Measurements from ENCODE around the gene ARMC7.
"Not testable (repeated sequence)": the region's sequence is repeated elsewhere in the genome, so short reads cannot be mapped to it uniquely, and the experiment has no call there.

Gene ARMC7

DNA sequence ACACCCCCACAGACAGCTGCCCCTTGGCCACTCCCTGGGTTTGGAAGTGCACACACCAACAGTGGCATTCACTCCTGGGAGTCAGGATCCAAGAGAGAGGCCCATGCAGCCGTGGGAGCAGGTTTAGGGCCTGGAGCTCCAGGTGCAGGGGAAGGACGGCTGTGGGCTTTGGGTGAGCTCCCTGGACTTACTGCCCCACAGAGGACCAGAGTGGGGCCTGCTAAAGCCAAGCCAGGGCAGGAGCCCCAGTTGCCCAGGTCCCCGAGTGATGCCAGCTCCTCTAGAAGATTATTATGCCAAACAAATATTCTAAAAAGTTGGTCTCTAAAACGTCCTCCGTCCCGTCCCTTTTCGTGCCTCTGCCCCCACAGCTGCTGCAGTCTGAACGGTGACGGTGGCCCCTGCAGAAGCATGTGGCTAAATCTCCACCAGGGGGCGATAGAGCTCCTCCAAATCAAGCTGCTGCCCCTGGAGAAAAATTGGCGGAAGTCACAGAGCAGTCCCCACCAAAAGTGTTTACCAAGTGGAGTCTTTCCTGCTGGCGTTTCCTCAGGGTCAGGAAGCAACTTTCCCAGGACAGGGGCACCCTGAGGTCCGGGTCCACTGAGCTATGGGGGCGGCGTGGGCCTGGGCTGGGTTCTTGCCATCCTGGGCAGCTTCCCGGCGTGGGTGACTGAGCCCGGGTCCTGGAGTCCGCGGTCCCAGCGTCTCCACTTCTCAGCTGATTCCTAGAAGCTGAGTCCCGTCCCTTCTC, 4.2 kb downstream of the ARMC7 start:
- peak; percentile 74 to 86 (median 80) for DNase-seq
- H3K36me3 ChIP-seq (ENCODE audit: control insufficient read depth, insufficient read depth, low read length) = no peaks in the 10 kb centered on the region
- H3K4me3 ChIP-seq (ENCODE audit: insufficient read depth, low read depth, low read length, poor library complexity, severe bottlenecking) = peak overlapping the region; percentile 53
- H3K27ac ChIP-seq (ENCODE audit: insufficient read depth, low read length, poor library complexity, severe bottlenecking) = peak overlapping the region; percentile 45
- peaks cover 18% of the 10 kb centered on the region for H3K4me1 ChIP-seq (ENCODE audit: control insufficient read depth, insufficient read depth, low read length, poor library complexity, severe bottlenecking)
- H3K9me3 ChIP-seq (ENCODE audit: control insufficient read depth, low read length) = no peaks in the 10 kb centered on the region
- H3K27me3 ChIP-seq (replicated peaks; ENCODE audit: control insufficient read depth, insufficient read depth, low read length, poor library complexity, severe bottlenecking) = no peaks in the 10 kb centered on the region

DNA sequence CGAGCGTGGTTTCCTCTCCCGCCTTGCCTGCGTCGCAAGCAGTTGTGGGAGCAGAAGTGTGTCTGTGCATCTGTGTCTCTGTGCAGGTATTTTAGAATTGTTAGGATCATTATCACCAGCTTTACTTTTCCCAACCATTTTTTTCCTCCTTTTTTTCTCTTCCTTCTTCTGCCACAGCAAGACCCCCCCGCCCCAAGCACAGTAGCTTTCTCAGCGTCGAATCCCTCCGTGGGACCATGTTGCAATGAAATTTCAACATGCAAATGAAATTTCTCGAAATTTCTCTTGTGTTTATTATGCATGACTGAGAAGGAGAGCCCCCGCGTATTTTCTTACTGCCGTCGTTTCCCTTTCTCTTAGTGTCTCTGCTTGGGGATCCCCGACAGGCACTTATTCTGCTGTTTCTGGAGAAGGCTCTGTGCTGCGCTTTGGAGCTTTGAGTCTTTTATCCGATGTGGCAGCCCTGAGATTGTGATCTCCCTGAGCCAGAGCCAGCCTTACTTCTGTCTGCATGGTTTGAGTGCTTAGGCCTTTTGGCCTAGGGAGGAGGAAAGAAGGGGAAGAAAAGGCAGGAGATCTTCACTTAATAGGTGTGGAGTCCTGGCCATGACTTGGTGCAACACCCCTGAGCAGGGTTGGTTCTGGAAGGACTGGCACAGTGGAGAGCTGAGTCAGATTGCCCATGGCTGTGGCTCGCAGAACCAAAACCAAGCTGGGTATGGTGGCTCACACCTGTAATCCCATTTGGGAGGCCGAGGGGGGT, 5.0 kb downstream of the ARMC7 start:
- Histone ChIP-seq H3K4me1 (ENCODE audit: control insufficient read depth, insufficient read depth, low read length, poor library complexity, severe bottlenecking) (peaks cover 18% of the 10 kb centered on the region), H3K27me3 (replicated peaks; ENCODE audit: control insufficient read depth, insufficient read depth, low read length, poor library complexity, severe bottlenecking) (no peaks in the 10 kb centered on the region), H3K4me3 (ENCODE audit: insufficient read depth, low read depth, low read length, poor library complexity, severe bottlenecking) (peak overlapping the region; percentile 53), H3K27ac (ENCODE audit: insufficient read depth, low read length, poor library complexity, severe bottlenecking) (peak overlapping the region; percentile 45), H3K36me3 (ENCODE audit: control insufficient read depth, insufficient read depth, low read length) (no peaks in the 10 kb centered on the region), H3K9me3 (ENCODE audit: control insufficient read depth, low read length) (no peaks in the 10 kb centered on the region)
- no peak for DNase-seq

DNA sequence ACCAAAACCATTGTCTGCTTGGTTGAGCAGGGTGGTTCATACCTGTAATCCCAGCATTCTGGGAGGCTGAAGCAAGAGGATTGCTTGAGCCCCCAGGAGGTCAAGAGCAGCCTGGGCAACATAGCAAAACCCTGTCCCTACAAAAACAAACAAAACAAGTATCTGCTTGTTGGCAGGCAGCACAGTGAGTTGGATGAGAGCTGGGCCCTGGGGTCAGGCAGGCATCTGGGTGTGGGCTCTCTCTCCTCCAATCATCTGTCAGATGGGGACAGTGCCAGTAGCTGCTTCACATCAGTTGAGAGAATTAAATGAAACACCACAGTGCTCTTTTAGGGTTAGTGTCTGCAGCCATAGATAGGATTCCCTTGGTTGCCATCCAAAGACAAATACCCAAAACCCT, 5.8 kb downstream of the ARMC7 start:
- Histone ChIP-seq H3K9me3 (ENCODE audit: control insufficient read depth, low read length) (no peaks in the 10 kb centered on the region), H3K4me3 (ENCODE audit: insufficient read depth, low read depth, low read length, poor library complexity, severe bottlenecking) (no peak overlapping the region), H3K36me3 (ENCODE audit: control insufficient read depth, insufficient read depth, low read length) (peaks cover 2% of the 10 kb centered on the region), H3K4me1 (ENCODE audit: control insufficient read depth, insufficient read depth, low read length, poor library complexity, severe bottlenecking) (peaks cover 14% of the 10 kb centered on the region), H3K27ac (ENCODE audit: insufficient read depth, low read length, poor library complexity, severe bottlenecking) (no peak overlapping the region), H3K27me3 (replicated peaks; ENCODE audit: control insufficient read depth, insufficient read depth, low read length, poor library complexity, severe bottlenecking) (no peaks in the 10 kb centered on the region)
- DNase-seq = no peak

DNA sequence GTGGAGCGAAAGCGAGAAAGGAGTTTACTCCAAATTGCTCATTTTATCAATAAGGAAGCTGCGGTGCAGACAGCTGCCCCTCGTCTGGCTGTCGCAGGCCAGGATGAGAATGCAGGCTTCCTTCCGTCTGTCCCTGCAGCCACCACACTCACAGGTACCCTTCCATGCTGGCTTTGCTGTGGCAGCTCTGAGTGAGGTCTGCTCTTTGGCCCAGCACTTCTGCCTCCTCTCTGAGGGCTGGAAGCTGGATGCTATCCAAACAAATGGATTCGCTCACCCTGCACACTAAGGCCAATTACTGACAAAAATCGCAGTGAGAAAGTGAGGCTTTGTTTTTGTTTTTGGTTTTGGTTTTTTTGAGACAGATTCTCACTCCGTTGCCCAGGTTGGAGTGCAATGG, 7.0 kb downstream of the ARMC7 start:
- Histone ChIP-seq H3K9me3 (ENCODE audit: control insufficient read depth, low read length) (no peaks in the 10 kb centered on the region), H3K4me1 (ENCODE audit: control insufficient read depth, insufficient read depth, low read length, poor library complexity, severe bottlenecking) (peaks cover 5% of the 10 kb centered on the region), H3K27me3 (replicated peaks; ENCODE audit: control insufficient read depth, insufficient read depth, low read length, poor library complexity, severe bottlenecking) (no peaks in the 10 kb centered on the region), H3K27ac (ENCODE audit: insufficient read depth, low read length, poor library complexity, severe bottlenecking) (no peak overlapping the region), H3K36me3 (ENCODE audit: control insufficient read depth, insufficient read depth, low read length) (peaks cover 6% of the 10 kb centered on the region), H3K4me3 (ENCODE audit: insufficient read depth, low read depth, low read length, poor library complexity, severe bottlenecking) (no peak overlapping the region)
- DNase-seq = no peak

DNA sequence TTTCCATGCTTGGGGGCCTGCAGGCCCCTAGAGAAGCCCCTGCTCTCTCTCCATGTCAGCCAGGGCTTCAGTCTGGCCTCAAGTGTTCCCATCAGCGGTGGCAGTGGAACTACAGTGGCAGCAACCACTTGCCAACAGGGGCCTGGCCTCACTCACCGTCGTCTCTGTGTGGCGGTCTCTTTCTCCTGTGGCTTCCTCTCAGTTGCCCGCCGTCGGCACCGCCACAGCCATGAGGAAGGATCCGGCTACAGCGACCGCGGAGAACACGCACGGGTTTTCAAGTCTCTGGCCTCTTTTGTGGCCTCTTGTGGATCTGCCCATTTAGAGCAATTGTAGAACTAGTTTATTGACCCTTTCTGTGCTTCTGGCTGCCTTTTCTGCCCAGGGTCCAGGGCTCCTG, 8.5 kb downstream of the ARMC7 start:
- Histone ChIP-seq H3K9me3 (ENCODE audit: control insufficient read depth, low read length) (no peaks in the 10 kb centered on the region), H3K27ac (ENCODE audit: insufficient read depth, low read length, poor library complexity, severe bottlenecking) (no peak overlapping the region), H3K4me1 (ENCODE audit: control insufficient read depth, insufficient read depth, low read length, poor library complexity, severe bottlenecking) (peaks cover 5% of the 10 kb centered on the region), H3K36me3 (ENCODE audit: control insufficient read depth, insufficient read depth, low read length) (peaks cover 6% of the 10 kb centered on the region), H3K4me3 (ENCODE audit: insufficient read depth, low read depth, low read length, poor library complexity, severe bottlenecking) (no peak overlapping the region), H3K27me3 (replicated peaks; ENCODE audit: control insufficient read depth, insufficient read depth, low read length, poor library complexity, severe bottlenecking) (no peaks in the 10 kb centered on the region)
- DNase-seq = no peak

DNA sequence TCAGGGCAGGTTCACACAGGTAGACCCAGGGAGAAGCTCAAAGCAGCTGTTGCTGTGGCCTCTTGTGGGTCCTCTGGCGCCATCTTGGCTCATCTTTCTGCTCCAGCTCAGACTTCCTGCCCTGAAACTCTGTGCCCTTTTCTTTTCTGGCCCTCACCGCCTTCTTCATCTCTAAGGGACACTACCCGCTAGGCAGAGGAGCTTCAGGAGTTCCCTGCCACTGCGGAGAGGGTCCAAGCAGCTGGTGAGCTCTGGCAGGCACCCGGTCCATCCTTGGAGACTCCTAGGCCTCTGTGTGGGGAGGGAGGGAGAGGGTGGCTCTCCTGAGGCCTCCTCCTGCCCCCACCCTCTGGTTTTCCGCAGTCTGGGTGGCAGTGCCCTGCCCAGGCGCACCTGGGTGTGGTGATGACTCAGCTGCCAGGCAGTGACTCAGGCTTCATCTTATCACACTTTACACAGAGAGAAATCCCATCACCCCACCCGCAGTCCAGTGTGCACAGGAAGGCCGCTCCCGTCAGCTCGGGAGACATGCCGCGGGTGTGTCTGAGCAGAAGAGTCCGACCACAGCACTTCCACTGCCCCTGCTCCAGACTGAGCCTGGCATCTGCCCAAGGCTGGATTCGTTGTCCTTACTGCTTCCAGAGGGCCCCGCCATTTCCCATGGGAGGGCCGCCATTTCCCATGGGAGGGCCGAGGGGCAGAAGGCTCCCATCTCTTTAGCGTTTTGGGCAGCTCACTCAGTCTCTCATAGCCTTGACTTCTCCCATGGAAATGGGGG, 14.5 kb downstream of the ARMC7 start:
- Histone ChIP-seq H3K9me3 (ENCODE audit: control insufficient read depth, low read length) (no peaks in the 10 kb centered on the region), H3K27ac (ENCODE audit: insufficient read depth, low read length, poor library complexity, severe bottlenecking) (peak overlapping the region; percentile 37), H3K36me3 (ENCODE audit: control insufficient read depth, insufficient read depth, low read length) (peaks cover 6% of the 10 kb centered on the region), H3K4me1 (ENCODE audit: control insufficient read depth, insufficient read depth, low read length, poor library complexity, severe bottlenecking) (peaks cover 26% of the 10 kb centered on the region), H3K4me3 (ENCODE audit: insufficient read depth, low read depth, low read length, poor library complexity, severe bottlenecking) (no peak overlapping the region), H3K27me3 (replicated peaks; ENCODE audit: control insufficient read depth, insufficient read depth, low read length, poor library complexity, severe bottlenecking) (no peaks in the 10 kb centered on the region)
- DNase-seq = peak; percentile 30 to 52 (median 48)

DNA sequence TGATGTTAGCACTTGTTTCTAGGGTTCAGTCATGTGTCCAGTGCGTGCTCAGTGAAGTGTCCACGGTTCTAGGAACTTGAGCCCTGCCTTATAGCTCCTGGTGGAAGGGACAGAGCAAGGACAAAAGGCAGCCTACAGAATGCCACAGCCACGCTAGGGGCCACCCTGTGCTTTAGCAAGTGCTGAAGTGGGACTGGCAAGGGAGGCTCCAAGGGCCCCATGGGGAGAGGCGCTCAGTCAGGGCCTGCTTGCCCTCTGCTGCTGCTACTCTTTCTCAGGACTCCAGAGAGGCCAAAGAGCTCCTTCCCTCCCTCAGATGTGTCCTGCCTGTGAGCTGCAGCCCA, 15.0 kb downstream of the ARMC7 start:
- Histone ChIP-seq H3K9me3 (ENCODE audit: control insufficient read depth, low read length) (no peaks in the 10 kb centered on the region), H3K36me3 (ENCODE audit: control insufficient read depth, insufficient read depth, low read length) (peaks cover 12% of the 10 kb centered on the region), H3K4me1 (ENCODE audit: control insufficient read depth, insufficient read depth, low read length, poor library complexity, severe bottlenecking) (peaks cover 26% of the 10 kb centered on the region), H3K27me3 (replicated peaks; ENCODE audit: control insufficient read depth, insufficient read depth, low read length, poor library complexity, severe bottlenecking) (no peaks in the 10 kb centered on the region), H3K4me3 (ENCODE audit: insufficient read depth, low read depth, low read length, poor library complexity, severe bottlenecking) (no peak overlapping the region), H3K27ac (ENCODE audit: insufficient read depth, low read length, poor library complexity, severe bottlenecking) (peak overlapping the region; percentile 37)
- DNase-seq = no peak

DNA sequence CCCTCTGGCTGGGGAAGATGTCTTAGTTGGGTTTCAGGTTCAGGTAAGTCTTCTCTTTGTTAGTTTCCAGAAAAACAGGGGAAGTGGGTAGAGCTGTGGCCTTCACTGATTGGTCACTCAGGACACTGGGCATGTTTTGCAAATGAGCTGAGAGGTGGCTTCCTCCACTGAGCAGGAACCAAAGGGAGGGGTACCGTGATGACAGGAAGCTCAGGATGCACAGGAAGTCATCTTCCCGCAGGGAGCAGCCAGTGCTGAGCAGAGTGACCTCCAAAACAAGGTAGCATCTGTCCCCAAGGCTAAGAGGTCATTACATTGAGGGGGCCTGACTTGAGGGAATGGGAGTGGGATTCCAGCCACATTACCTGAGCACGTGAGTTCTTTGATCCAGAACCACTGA, 16.2 kb downstream of the ARMC7 start:
- H3K27ac ChIP-seq (ENCODE audit: insufficient read depth, low read length, poor library complexity, severe bottlenecking) = no peak overlapping the region
- H3K9me3 ChIP-seq (ENCODE audit: control insufficient read depth, low read length) = no peaks in the 10 kb centered on the region
- H3K4me3 ChIP-seq (ENCODE audit: insufficient read depth, low read depth, low read length, poor library complexity, severe bottlenecking) = no peak overlapping the region
- DNase-seq = no peak
- H3K27me3 ChIP-seq (replicated peaks; ENCODE audit: control insufficient read depth, insufficient read depth, low read length, poor library complexity, severe bottlenecking) = no peaks in the 10 kb centered on the region
- H3K4me1 ChIP-seq (ENCODE audit: control insufficient read depth, insufficient read depth, low read length, poor library complexity, severe bottlenecking) = peaks cover 37% of the 10 kb centered on the region
- peaks cover 11% of the 10 kb centered on the region for H3K36me3 ChIP-seq (ENCODE audit: control insufficient read depth, insufficient read depth, low read length)

DNA sequence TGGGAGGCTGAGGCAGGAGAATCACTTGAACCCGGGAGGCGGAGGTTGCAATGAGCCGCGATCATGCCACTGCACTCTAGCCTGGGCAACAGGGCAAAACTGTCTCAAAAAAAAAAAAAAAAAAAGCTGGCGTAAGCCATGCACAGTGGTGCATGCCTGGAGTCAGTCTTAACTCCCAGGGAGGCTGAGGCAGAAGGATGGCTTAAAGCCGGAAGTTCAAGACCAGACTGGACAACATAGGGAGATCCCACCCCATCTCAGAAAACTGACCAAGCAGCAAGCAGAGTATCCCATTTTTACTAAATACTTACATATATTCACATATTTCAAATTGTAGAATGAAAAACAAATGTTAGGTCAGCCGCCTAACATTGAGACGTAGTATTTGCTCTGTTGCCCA, 17.2 kb downstream of the ARMC7 start:
- Histone ChIP-seq H3K27ac (ENCODE audit: insufficient read depth, low read length, poor library complexity, severe bottlenecking) (no peak overlapping the region), H3K27me3 (replicated peaks; ENCODE audit: control insufficient read depth, insufficient read depth, low read length, poor library complexity, severe bottlenecking) (no peaks in the 10 kb centered on the region), H3K4me1 (ENCODE audit: control insufficient read depth, insufficient read depth, low read length, poor library complexity, severe bottlenecking) (peaks cover 37% of the 10 kb centered on the region), H3K9me3 (ENCODE audit: control insufficient read depth, low read length) (no peaks in the 10 kb centered on the region), H3K36me3 (ENCODE audit: control insufficient read depth, insufficient read depth, low read length) (peaks cover 8% of the 10 kb centered on the region), H3K4me3 (ENCODE audit: insufficient read depth, low read depth, low read length, poor library complexity, severe bottlenecking) (no peak overlapping the region)
- DNase-seq = no peak

DNA sequence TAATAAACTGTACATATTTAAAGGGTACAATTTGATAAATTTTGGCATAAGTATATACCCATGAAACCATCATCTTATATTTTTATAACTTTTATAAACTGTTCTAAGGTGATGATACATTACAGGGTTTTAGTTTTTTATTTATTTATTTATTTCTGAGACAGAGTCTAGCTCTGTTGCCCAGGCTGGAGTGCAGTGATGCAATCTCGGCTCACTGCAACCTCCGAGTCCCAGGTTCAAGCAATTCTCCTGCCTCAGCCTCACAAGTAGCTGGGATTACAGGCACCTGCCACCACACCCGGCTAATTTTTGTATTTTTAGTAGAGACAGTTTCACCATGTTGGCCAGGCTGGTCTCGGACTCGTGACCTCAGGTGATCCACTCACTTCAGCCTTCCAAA, 18.2 kb downstream of the ARMC7 start:
- not testable (repeated sequence) for DNase-seq; H3K27ac ChIP-seq (ENCODE audit: insufficient read depth, low read length, poor library complexity, severe bottlenecking); H3K4me3 ChIP-seq (ENCODE audit: insufficient read depth, low read depth, low read length, poor library complexity, severe bottlenecking); H3K36me3 ChIP-seq (ENCODE audit: control insufficient read depth, insufficient read depth, low read length); H3K27me3 ChIP-seq (replicated peaks; ENCODE audit: control insufficient read depth, insufficient read depth, low read length, poor library complexity, severe bottlenecking); H3K9me3 ChIP-seq (ENCODE audit: control insufficient read depth, low read length)
- peaks cover 37% of the 10 kb centered on the region for H3K4me1 ChIP-seq (ENCODE audit: control insufficient read depth, insufficient read depth, low read length, poor library complexity, severe bottlenecking)

Measured in effector memory CD4-positive, alpha-beta T cell (primary cell).